Measurements from ENCODE around the gene SEL1L3.

The SEL1L3 gene

GRCh38 chr4:25901030-25901430 is 38.2 kb upstream of the SEL1L3 start:
- DNase-seq (ENCODE audit: low read depth) = no peak
- H3K4me3 ChIP-seq (ENCODE audit: control insufficient read depth, low read depth, low read length) = no peak overlapping the region
- TF ChIP-seq CTCF (IDR thresholded peaks at IDR 0.05; ENCODE audit: control insufficient read depth, insufficient read depth, low read depth, low read length, missing control alignments) = no peak

DNA sequence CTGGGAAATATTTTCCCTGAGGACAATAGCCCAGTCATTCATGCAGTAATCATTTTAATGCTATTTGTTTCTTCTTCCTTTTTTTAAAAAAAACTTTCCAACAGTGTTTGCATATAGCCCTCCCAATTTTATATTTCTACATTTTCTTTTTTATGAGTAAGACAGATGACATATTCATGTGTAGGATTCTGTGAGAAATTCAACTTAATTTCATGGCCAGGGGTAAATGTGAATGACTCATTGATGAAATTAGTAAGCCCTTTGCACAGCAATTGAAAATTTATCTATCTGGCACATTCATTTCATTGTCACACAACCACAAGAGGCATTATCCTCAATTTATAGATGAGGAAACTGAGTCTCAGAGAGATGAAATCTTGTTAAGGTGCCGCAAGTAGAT is 37.5 kb upstream of the SEL1L3 start:
- no peak for DNase-seq (ENCODE audit: low read depth)
- no peak overlapping the region for H3K4me3 ChIP-seq (ENCODE audit: control insufficient read depth, low read depth, low read length)
- TF ChIP-seq CTCF (IDR thresholded peaks at IDR 0.05; ENCODE audit: control insufficient read depth, insufficient read depth, low read depth, low read length, missing control alignments) = no peak

GRCh38 chr4:25896776-25897539 is 34.2 kb upstream of the SEL1L3 start:
- TF ChIP-seq CTCF (IDR thresholded peaks at IDR 0.05; ENCODE audit: control insufficient read depth, insufficient read depth, low read depth, low read length, missing control alignments) = no peak
- DNase-seq (ENCODE audit: low read depth) = no peak
- H3K4me3 ChIP-seq (ENCODE audit: control insufficient read depth, low read depth, low read length) = no peak overlapping the region

DNA sequence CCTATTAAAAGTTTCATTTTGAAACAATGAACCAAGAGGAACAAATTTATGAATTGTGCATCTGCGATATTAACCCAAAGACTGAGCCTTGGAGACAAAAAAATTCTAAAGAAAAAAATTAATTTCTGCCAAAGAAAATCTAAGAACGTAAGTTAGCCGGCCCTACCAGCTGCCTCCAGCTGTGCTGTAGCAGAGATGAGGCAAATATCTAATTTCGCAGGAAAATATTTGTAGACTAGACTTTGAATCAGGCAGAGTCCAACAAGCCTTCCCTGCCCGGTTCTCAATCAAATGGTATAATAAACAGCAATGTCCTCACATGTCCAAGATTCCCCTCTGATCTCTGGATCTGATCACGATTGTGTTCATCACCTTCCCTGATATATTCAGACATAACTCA is 30.0 kb upstream of the SEL1L3 start:
- no peak for DNase-seq (ENCODE audit: low read depth)
- TF ChIP-seq CTCF (IDR thresholded peaks at IDR 0.05; ENCODE audit: control insufficient read depth, insufficient read depth, low read depth, low read length, missing control alignments) = no peak
- no peak overlapping the region for H3K4me3 ChIP-seq (ENCODE audit: control insufficient read depth, low read depth, low read length)

DNA sequence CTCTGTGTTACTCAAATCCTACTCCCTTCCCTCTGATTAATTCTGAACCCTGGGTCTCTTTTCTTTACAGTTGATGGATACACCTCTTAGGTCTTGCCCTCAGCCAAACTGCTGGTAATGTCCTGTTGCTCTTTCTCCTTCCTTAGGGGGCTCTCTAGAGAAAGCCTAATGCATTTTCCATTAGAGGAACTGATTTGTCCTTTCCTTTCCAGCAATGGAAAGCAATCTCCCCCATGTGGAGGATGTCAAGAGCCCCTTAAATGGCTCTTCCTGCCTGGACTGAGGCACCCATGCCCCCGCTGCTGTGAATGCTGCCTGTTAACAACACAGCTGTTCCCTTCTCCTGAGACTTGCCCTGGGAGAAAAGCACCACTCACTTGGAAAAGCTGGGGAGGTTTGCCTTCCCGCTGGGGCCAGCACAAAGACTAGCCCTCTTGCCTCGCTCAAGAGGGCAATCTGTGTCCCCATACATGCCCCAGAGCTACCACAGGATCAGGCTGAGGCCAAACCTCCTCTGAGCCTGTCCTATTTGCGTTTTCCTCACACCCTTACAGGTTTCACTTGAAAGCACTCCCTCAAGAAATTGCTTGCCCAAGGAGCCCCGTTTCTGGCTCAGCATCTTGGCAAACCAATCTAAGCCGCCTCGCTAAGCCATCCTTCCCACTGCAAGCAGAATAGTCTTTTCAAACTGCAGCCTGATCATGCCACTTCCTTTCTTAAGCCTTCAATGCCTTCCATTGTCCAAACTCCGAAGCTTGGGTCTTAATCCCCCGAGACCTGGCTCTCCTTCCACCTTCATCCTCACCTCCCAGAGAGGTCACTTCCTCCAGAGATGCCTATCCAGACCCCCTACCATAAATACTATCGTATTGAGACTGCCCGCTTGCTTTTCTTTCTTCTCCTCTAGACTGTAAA is 28.0 kb upstream of the SEL1L3 start:
- DNase-seq (ENCODE audit: low read depth) = no peak
- no peak overlapping the region for H3K4me3 ChIP-seq (ENCODE audit: control insufficient read depth, low read depth, low read length)
- TF ChIP-seq CTCF (IDR thresholded peaks at IDR 0.05; ENCODE audit: control insufficient read depth, insufficient read depth, low read depth, low read length, missing control alignments) = no peak

- TF ChIP-seq CTCF (IDR thresholded peaks at IDR 0.05; ENCODE audit: control insufficient read depth, insufficient read depth, low read depth, low read length, missing control alignments) = no peak
- no peak overlapping the region for H3K4me3 ChIP-seq (ENCODE audit: control insufficient read depth, low read depth, low read length)
- DNase-seq (ENCODE audit: low read depth) = no peak
Measured at GRCh38 chr4:25889589-25890503, 27.1 kb upstream of the SEL1L3 start.
